ENCODE data around the gene HSD17B4. TPM values are rescaled to one million over a fixed set of nuclear protein-coding genes. Genes with fewer than 3 reads are reported as not detected.
"Not testable (repeated sequence)": the region's sequence is repeated elsewhere in the genome, so short reads cannot be mapped to it uniquely, and the experiment has no call there.

HSD17B4 gene
- total RNA-seq, 1 experiment from 2014 or later, result 90.6 TPM

GRCh38 chr5:119428574-119428973 lies 23.7 kb upstream of the HSD17B4 start:
- not testable (repeated sequence) for DNase-seq (ENCODE audit: low read depth)

DNA sequence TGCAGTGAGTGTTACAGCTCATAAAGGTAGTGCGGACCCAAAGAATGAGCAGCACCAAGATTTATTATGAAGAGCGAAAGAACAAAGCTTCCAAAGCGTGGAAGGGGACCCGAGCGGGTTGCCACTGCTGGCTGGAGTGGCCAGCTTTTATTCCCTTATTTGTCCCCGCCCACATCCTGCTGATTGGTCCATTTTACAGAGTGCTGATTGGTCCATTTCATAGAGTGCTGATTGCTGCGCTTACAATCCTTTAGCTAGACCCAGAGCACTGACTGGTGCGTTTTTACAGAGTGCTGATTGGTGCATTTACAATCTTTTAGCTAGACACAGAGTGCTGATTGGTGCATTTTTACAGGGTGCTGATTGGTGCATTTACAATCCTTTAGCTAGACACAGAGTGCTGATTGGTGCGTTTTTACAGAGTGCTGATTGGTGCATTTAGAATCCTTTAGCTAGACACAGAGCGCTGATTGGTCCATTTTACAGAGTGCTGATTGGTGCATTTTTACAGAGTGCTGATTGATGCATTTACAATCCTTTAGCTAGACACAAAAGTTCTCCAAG lies 19.5 kb upstream of the HSD17B4 start:
- DNase-seq (ENCODE audit: low read depth), result not testable (repeated sequence)

DNA sequence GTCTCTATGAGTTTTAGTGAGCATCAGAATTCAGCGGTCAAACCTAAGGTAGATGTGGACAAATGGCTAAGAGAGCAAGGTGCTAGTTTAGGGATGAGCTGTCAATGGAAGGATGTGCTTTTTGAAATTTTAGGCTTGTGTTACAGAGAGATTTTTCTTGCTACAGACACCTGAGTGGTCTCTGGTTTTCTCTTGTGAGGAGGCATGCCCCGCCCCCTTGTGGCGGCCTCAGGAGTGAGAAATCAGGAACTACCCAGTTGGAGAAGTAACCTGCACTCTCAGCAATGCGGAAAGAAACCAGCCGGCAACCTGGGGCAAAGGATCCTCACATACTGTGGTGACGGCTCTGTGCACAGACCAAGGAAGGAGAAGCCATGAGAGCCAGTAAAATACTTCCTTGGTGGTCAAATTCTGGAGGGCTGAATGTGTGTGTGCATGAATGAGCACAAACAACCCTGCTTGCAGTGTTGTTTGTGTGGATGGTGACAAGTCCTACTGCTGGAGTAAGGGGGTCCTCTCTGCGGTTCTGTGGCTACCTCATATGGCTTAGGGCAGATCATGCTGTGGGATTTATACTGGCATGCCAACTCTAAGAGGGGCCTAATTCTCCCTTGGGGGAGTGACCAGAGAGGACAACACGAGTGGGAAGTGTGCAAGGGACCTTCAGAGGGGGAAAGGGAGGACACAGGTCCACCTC lies 16.7 kb upstream of the HSD17B4 start:
- peak; percentile 59 for DNase-seq (ENCODE audit: low read depth)

GRCh38 chr5:119437785-119438586 lies 14.3 kb upstream of the HSD17B4 start:
- not testable (repeated sequence) for DNase-seq (ENCODE audit: low read depth)

- not testable (repeated sequence) for DNase-seq (ENCODE audit: low read depth)
Observed at GRCh38 chr5:119438587-119438917, 13.7 kb upstream of the HSD17B4 start.

GRCh38 chr5:119439140-119439631 lies 13.1 kb upstream of the HSD17B4 start:
- peak; percentile 29 for DNase-seq (ENCODE audit: low read depth)

DNA sequence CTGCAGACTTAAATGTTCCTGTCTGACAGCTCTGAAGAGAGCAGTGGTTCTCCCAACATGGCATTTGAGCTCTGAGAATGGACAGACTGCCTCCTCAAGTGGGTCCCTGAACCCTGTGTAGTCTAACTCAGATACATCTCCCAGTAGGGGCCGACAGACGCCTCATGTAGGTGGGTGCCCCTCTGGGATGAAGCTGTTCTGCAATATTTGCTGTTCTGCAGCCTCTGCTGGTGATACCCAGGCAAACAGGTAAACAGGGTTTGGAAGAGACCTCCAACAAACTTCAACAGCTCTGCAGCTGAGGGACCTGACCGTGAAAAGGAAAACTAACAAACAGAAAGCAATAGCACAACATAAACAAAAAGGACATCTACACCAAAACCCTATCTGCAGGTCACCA lies 12.7 kb upstream of the HSD17B4 start:
- not testable (repeated sequence) for DNase-seq (ENCODE audit: low read depth)

DNA sequence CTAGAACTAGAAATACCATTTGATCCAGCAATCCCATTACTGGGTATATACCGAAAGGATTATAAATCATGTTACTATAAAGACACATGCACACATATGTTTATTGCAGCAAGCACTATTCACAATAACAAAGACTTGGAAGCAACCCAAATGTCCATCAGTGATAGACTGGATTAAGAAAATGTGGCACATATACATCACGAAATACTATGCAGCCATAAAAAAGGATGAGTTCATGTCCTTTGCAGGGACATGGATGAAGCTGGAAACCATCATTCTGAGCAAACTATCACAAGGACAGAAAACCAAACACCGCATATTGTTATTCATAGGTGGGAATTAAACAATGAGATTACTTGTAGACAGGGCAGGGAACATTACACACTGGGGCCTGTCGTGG lies 7.7 kb upstream of the HSD17B4 start:
- not testable (repeated sequence) for DNase-seq (ENCODE audit: low read depth)

DNA sequence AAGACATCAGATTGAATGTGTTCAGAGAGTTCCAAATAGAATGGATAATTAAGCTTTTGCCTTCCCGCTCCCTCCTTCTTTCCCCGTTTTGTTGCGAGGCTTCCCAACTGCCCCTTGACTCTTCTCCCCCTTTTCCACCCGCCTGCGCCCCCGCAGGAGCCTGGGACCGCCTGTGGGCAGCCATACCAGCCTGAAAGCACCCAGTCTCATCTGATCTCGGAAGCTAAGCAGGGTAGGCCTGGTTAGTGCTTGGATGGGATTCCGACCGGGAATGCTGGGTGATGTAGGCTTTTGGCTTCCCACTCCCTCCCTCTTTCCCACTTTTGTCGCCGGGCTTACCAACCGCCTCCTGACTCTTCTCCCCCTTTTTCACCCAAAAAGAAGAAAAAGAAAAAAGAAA lies 6.8 kb upstream of the HSD17B4 start:
- no peak for DNase-seq (ENCODE audit: low read depth)

DNA sequence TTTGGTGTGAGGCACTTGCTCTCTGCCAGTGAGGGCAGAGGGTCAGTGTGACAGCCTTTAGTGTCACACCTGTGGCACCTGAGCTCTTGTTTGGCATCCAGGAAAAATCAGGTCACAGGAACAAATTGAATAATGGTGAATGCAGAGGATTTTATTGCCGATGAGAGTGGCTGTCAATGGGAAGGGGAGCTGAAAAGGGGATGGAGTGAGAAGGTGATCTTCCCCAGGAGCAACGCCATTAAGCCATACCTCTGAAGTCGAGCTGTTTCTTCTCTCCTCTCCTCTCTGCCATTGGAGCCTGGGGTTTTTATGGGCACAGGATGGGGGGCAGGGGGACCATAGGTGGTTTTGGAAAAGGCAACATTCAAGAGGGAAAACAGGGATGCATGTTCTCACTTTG lies 2.4 kb upstream of the HSD17B4 start:
- no peak for DNase-seq (ENCODE audit: low read depth)

DNA sequence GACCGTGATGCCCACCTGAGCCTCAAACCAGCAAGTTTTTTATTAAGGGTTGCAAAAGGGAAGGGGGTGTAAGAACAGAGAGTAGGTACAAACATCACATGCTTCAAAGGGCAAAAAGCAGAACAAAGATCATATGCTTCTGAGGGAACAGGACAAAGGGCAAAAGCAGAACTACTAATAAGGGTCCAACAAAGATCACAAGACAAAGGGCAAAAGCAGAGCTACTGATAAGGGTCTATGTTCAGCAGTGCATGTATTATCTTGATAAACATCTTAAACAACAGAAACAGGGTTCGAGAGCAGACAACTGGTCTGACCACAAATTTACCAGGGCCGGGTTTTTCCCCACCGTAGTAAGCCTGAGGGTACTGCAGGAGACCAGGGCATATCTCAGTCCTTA lies 1.7 kb upstream of the HSD17B4 start:
- DNase-seq (ENCODE audit: low read depth), result not testable (repeated sequence)

DNA sequence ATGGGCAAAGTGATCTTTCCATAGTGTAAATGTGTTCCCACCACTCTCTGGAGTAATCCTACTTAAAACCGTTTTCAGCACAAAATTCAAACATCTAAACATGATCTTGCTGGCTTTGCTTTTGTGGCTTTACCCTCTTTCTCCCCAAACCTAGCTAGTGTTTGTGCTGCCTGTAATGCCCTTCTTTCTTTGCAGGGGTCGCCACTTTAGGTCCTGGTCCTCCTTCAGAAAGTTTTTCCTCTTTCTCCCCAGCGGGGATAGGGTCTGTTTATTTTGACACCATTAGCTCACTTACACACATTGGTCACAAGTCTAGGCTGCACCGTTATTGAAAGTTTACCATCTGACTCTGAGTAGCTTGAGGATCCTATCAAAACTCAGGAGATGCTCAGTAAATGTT lies 736 bp upstream of the HSD17B4 start:
- DNase-seq (ENCODE audit: low read depth), result no peak

DNA sequence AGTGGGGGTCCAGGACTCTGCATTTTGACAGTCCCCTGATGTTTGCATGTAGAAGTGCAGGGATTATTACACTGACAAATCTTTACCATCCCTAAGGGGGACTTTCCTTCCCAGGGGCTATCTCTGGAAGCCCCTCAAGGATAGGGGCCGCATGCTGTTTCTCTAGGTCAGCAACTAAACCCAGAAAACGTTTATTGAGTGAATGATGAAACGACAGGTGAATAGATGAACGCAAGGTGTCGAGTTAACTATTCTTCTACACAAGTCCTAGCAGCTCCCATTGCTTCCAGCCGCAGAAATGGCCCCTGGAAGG lies 281 bp upstream of the HSD17B4 start:
- DNase-seq (ENCODE audit: low read depth), result no peak

- DNase-seq (ENCODE audit: low read depth), result no peak
Observed at GRCh38 chr5:119453040-119453373, 710 bp downstream of the HSD17B4 start.

- DNase-seq (ENCODE audit: low read depth), result no peak
Observed at GRCh38 chr5:119454171-119454570, 1.9 kb downstream of the HSD17B4 start.

GRCh38 chr5:119458911-119459632 lies 6.8 kb downstream of the HSD17B4 start:
- DNase-seq (ENCODE audit: low read depth), result no peak

GRCh38 chr5:119465640-119466039 lies 13.3 kb downstream of the HSD17B4 start:
- no peak for DNase-seq (ENCODE audit: low read depth)

GRCh38 chr5:119468286-119468685 lies 16.0 kb downstream of the HSD17B4 start:
- DNase-seq (ENCODE audit: low read depth), result no peak

DNA sequence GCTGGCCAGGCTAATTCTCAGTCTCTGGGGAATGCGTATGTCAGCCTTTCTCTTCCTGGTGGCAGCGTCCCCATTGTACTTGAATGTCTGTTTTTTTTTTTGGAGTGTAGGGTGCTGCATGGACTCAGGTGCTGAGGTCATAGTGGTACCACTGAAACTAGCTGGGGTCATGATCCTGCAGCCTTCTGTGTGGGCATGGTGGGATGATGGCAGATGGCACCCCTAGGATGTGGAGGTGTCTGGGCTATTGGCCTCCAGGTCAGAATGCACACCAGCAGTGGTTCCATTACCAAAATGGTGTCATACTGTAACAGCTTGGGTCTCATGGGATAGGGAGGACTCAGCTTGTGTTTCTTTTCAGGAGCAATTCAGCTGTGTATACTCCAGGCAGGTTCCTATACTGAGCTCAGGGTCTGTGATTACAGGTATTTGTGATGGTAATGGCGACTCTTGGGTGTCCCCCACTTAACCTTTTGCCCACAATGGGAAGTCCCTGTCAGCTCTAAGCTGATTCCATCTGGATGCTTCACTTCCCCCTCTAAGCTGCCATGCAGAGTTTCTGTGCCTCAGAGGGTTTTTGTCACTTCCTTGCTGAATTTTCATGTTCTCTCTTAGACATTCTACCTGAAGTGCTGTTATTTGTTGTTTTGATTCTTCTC lies 17.9 kb downstream of the HSD17B4 start:
- no peak for DNase-seq (ENCODE audit: low read depth)

GRCh38 chr5:119470851-119471451 lies 18.7 kb downstream of the HSD17B4 start:
- DNase-seq (ENCODE audit: low read depth), result peak; percentile 10

GRCh38 chr5:119473241-119473640 lies 20.9 kb downstream of the HSD17B4 start:
- no peak for DNase-seq (ENCODE audit: low read depth)
